Tibial artery (tissue), 4 donors: ENCODE data around the gene CRYGC.
"Not testable (repeated sequence)": the region's sequence is repeated elsewhere in the genome, so short reads cannot be mapped to it uniquely, and the experiment has no call there.

ENCODE experiments used
- DNase-seq, 2 donors: peaks; one replicate each; pipeline ENCODE4 v3.0.0-alpha.2; 2019
- H3K27ac ChIP-seq, 2 donors: fragments of 200-600 bp; sonication (generic) in 1 of 2; 1 replicate in 1 of 2; 2 replicates in 1 of 2; pipeline ENCODE4 v1.5.1; 2018 to 2019; ENCODE audit warnings: mild to moderate bottlenecking in 1 of 2
- H3K27me3 ChIP-seq, 2 donors: fragments of 200-600 bp; sonication (generic) in 1 of 2; one replicate each; pipeline versions ENCODE4 v1.5.1 to v1.6.0; 2016 to 2019
- H3K36me3 ChIP-seq, 3 donors: fragments of 200-600 bp; sonication (generic) in 2 of 3; one replicate each; pipeline ENCODE4 v1.5.1; 2016 to 2019; ENCODE audit warnings: mild to moderate bottlenecking in 2 of 3
- H3K4me1 ChIP-seq, 4 donors: fragments of 200-600 bp; sonication (generic) in 2 of 4; 1 replicate in 3 of 4; 2 replicates in 1 of 4; pipeline ENCODE4 v1.5.1; 2016 to 2019
- H3K4me3 ChIP-seq, 2 donors: fragments of 200-600 bp; sonication (generic) in 1 of 2; 1 replicate in 1 of 2; 2 replicates in 1 of 2; pipeline ENCODE4 v1.5.1; 2018 to 2019; ENCODE audit warnings: mild to moderate bottlenecking in 2 of 2
- H3K9me3 ChIP-seq, 3 donors: fragments of 200-600 bp; sonication (generic) in 1 of 3; one replicate each; pipeline ENCODE4 v1.5.1; 2016 to 2019
- CTCF ChIP-seq, 2 experiments: fragments of 200-600 bp in 1 of 2; fragments of 450-650 bp in 1 of 2; IDR thresholded peaks; one replicate each; pipeline ENCODE4 v1.5.1; 2017 to 2019; ENCODE audit warnings: antibody characterized with exemption in 2 of 2, mild to moderate bottlenecking in 1 of 2, moderate library complexity in 1 of 2
- intact Hi-C: fragments of 100-400 bp; cut with DNase I; formaldehyde crosslinking; loops from one replicate; pipeline ENCODE4 v1.15.0; 2023; ENCODE audit warnings: low total_unique reads

The CRYGC gene

GRCh38 chr2:208103616-208104015 is 26.0 kb downstream of the CRYGC start:
- no peaks in the 10 kb centered on the region for H3K9me3 ChIP-seq
- no peak for DNase-seq
- intact Hi-C loops, result no loop called here
- TF ChIP-seq CTCF (IDR thresholded peaks at IDR 0.05), result no peak
- no peak overlapping the region for H3K4me3 ChIP-seq
- H3K4me1 ChIP-seq, result no peaks in the 10 kb centered on the region
- no peaks in the 10 kb centered on the region for H3K36me3 ChIP-seq
- H3K27me3 ChIP-seq, result no peaks in the 10 kb centered on the region
- H3K27ac ChIP-seq, result no peak overlapping the region

GRCh38 chr2:208101716-208102631 is 27.7 kb downstream of the CRYGC start:
- H3K27ac ChIP-seq, result no peak overlapping the region
- no peak for DNase-seq
- intact Hi-C loops, result no loop called here
- no peaks in the 10 kb centered on the region for H3K27me3 ChIP-seq
- no peaks in the 10 kb centered on the region for H3K9me3 ChIP-seq
- H3K4me3 ChIP-seq, result no peak overlapping the region
- TF ChIP-seq CTCF (IDR thresholded peaks at IDR 0.05), result no peak
- no peaks in the 10 kb centered on the region for H3K4me1 ChIP-seq
- no peaks in the 10 kb centered on the region for H3K36me3 ChIP-seq

GRCh38 chr2:208099682-208100470 is 29.8 kb downstream of the CRYGC start:
- intact Hi-C loops, result no loop called here

GRCh38 chr2:208098701-208099100 is 30.9 kb downstream of the CRYGC start:
- intact Hi-C loops, DNase-seq, H3K4me1 ChIP-seq: not testable (repeated sequence)

More at GRCh38 chr2:208099682-208100470, 29.8 kb downstream of the CRYGC start:
- H3K9me3 ChIP-seq, result no peaks in the 10 kb centered on the region
- H3K27me3 ChIP-seq, result no peaks in the 10 kb centered on the region
- no peak for DNase-seq
- no peak overlapping the region for H3K4me3 ChIP-seq
- no peak overlapping the region for H3K27ac ChIP-seq
- TF ChIP-seq CTCF (IDR thresholded peaks at IDR 0.05), result no peak
- no peaks in the 10 kb centered on the region for H3K4me1 ChIP-seq
- H3K36me3 ChIP-seq, result no peaks in the 10 kb centered on the region

GRCh38 chr2:208098267-208098666 is 31.4 kb downstream of the CRYGC start:
- Histone ChIP-seq H3K27me3 (no peaks in the 10 kb centered on the region), H3K4me3 (no peak overlapping the region), H3K9me3 (no peaks in the 10 kb centered on the region), H3K27ac (no peak overlapping the region), H3K36me3 (no peaks in the 10 kb centered on the region), H3K4me1 (no peaks in the 10 kb centered on the region)
- TF ChIP-seq CTCF (IDR thresholded peaks at IDR 0.05), result no peak
- intact Hi-C loops, result no loop called here
- no peak for DNase-seq

More at GRCh38 chr2:208098701-208099100, 30.9 kb downstream of the CRYGC start:
- not testable (repeated sequence) for H3K9me3 ChIP-seq, H3K4me3 ChIP-seq, H3K27ac ChIP-seq, H3K36me3 ChIP-seq, H3K27me3 ChIP-seq

- no peaks in the 10 kb centered on the region for H3K27me3 ChIP-seq
- H3K27ac ChIP-seq, result no peak overlapping the region
- no peaks in the 10 kb centered on the region for H3K9me3 ChIP-seq
- no peaks in the 10 kb centered on the region for H3K4me1 ChIP-seq
- no peak overlapping the region for H3K4me3 ChIP-seq
- intact Hi-C loops, result no loop called here
- no peak for DNase-seq
- no peaks in the 10 kb centered on the region for H3K36me3 ChIP-seq
- no peak for TF ChIP-seq CTCF (IDR thresholded peaks at IDR 0.05)
These were observed 31.8 kb downstream of the CRYGC start for GRCh38 chr2:208097801-208098200.
